NCI-H187 (cell line): ENCODE results near the gene SUGP2.

ENCODE experiments used
- DNase-seq, 2 experiments: peaks; one replicate each; lab custom pipeline; 2025; lab: John Stamatoyannopoulos, UW

SUGP2 gene

GRCh38 chr19:19033426-19034203 is at the start of gene SUGP2, which contains the start of gene ARMC6:
Gene SUGP2 (minus strand): TSS chr19:19033517. CDS start chr19:19031071, 2,446 bp downstream.
Gene ARMC6 (plus strand): TSS chr19:19033603. CDS start chr19:19034210, 607 bp downstream.
- DNase-seq = peak; percentile 45 to 71

- DNase-seq = no peak
Measured at GRCh38 chr19:19081642-19082151, 48.4 kb upstream of the SUGP2 start.

GRCh38 chr19:19079571-19079970 is 46.3 kb upstream of the SUGP2 start:
- no peak for DNase-seq

- no peak for DNase-seq
Measured at GRCh38 chr19:19078801-19079200, 45.5 kb upstream of the SUGP2 start.

- peak; percentile 31 to 43 for DNase-seq
Measured at GRCh38 chr19:19077103-19077502, 43.8 kb upstream of the SUGP2 start.

DNA sequence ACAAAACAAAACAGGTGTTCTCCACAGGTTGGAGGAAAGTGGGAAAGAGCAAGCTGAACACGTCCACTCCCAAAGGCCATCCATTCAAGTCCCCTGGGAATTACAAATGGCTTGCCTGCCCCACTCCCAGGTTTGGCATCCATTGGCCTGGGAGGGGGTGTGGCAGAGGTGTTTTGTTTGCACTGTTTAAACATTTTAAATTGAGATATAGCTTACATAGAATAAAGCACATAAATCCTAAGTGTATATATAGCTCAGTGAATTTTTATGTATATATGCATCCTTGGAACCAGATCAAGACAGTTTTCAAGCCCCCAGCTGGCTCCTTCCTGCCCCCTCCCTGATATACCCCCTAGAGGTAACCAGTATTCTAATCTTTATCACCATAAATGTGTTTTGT is 43.2 kb upstream of the SUGP2 start:
- no peak for DNase-seq

GRCh38 chr19:19075126-19075525 is 41.8 kb upstream of the SUGP2 start:
- DNase-seq = no peak

- DNase-seq = no peak
Measured at GRCh38 chr19:19074196-19074882, 41.0 kb upstream of the SUGP2 start.

DNA sequence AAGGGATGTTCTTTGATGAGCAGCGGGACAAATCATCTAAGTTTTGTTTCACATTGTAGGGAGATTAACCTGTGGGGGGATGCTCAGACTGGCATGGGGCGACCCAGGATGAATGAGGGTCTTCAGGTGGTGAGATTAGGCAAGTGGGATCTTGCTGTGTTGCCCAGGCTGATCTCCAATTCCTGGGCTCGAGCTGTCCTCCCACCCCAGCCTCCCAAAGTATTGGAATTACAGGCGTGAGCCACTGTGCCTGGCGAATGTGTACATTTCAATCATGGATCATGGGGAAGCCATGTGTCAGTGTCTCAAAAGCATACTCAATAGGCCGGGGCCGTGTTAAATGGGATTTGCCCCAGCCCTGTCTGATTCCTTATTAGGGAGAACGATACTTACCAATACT is 38.6 kb upstream of the SUGP2 start:
- no peak for DNase-seq

DNA sequence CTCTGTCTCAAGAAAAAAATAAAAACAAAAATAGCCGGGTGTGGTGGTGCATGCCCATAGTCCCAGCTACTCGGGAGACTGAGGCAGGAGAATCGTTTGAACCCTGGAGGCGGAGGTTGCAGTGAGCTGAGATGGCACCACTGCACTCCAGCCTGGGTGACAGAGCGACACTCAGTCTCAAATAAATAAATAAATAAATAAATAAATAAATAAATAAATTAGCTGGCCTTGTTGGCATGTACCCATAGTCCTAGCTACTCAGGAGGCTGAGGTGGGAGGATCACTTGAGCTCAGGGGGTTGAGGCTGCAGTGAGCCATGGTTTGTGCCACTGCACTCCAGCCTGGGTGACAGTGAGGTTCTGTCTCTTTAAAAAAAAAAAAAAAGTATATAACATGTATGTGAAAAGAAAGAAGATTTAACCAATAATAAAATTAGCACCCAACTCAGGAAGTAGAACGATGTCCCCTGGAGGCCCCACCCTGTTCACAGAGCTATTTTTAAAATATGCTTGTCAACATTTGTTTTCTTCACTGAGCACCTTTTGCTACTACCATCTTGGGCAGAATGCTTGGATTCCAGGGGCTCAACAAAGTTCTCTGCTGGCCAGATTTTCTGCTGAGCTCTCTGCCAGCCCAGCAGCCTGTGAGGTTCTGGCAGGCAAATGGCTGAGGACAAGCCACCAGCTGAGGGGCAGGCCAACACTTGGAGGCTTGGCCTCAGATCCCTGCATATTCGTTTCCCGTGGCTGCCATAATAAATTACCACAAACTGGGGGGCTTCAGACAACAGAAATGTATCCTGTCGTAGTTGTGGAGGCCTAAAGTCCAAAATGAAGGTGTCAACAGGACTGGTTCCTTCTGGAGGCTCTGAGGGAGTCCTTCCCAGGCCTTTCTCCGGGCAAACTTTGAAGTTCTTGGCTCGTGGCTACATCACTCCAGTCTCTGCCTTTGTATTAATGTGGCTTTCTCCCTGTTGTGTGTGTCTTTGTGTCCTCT is 35.6 kb upstream of the SUGP2 start:
- DNase-seq = no peak

DNA sequence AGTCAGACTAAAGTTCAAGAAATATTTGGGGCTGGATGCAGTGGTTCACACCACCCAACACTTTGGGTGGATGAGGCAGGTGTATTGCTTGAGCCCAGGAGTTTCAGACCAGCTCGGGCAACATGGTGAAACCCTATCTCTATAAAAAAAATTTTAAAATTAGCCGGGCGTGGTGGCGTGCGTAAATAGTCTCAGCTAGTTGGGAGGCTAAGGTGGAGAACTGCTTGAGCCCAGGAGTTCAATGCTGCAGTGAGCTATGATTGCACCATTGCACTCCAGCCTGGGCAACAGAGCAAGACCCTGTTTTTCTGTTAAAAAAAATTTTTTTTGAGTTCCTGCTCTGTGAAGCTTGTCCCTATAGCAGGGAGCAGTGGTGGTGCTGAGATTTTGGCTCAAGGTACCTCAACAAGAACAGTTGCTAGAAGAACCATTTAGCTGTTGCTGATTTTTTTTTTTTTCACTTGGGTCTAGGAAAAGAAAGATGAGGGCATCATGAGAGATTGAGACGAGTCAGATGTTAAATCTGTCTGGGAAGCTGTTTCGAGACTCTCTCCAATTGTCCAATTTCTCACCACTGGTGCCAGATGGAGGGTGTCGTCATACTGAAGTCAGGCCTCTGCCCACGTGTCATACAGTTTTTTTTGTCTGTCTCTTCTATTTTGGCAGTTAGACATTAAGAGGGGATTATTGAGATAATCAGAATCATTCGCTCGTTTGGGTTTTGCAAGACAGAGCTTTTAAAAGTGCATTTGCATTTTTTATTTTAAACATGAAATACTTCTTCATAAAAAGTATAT is 34.2 kb upstream of the SUGP2 start:
- no peak for DNase-seq

DNA sequence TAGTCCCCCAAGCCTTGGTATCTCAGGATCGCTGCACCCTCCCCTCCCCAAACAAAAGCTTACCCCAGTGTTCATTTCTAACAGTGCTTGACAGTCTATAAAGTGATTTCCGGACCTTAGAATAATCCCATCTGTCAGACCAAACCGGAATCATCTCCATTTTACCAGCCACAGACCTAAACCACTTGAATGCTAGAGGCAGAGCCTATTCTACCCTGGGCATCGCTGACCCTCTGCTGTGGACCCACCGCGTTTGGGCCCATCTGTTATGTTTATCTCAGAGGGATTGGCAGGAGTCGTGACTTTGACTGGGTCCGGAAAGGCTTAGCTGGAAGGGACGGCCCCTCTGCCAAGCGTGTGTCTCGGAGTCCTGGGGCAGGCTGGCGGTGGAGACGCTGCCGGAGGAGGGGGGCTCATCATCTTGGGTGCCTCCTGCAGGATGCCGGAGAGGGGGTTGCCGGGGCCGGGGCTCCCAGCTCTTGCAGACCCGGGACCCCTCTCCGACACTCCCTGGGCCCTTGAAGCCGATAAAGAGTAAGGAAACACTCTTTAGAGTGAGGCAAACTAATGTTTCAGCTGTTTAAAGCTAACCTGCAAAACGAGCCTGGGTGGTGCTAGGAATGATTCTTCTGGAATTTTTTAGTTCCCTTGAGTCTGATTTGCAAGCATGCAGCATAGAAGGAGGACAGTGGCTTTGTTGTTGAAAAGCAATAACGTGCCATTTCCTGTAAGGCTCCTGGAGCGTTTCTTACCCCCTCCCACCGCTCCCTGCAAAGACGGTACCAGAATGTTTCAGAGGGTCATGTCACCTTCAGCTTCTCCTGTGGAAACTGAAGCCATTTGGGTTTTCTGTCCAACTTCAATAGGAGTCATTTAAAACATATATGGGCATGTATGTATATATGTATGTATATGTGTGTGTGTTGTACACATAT is 31.8 kb upstream of the SUGP2 start:
- no peak for DNase-seq

DNA sequence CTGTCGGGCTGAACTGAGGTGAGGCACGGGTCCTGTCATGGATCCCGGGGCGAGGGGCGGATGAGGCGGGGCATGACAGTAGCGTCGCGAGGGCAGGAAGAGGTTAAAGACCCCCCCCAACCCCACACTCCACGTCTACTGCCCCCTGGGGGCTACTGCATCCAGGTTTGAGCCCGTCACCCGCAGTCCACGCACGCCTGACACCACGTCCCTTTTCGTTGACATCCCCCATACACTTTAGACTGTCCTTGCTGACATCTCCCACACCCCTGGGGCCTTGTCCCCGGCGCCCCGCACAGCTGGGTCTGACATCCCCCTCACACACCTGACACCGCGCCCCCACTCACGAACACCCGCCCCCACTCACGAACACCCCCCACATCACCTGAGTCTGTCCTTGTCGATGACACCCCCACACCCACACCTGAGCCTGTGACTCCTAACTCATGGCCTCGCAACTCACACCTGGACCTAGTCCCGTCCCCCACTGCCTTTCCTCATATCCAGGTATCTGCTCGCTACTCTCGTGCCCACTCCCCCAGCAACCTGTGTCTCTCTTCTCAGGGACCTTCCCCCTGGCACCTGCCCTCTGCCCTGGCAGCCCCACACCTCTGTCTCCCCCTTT is 30.9 kb upstream of the SUGP2 start:
- no peak for DNase-seq

GRCh38 chr19:19063183-19064097 is 30.1 kb upstream of the SUGP2 start, which contains the start of gene SLC25A42:
Gene SLC25A42 (plus strand): TSS chr19:19063994. CDS start chr19:19096125, 32,131 bp downstream.
- DNase-seq = peak; percentile 94

DNA sequence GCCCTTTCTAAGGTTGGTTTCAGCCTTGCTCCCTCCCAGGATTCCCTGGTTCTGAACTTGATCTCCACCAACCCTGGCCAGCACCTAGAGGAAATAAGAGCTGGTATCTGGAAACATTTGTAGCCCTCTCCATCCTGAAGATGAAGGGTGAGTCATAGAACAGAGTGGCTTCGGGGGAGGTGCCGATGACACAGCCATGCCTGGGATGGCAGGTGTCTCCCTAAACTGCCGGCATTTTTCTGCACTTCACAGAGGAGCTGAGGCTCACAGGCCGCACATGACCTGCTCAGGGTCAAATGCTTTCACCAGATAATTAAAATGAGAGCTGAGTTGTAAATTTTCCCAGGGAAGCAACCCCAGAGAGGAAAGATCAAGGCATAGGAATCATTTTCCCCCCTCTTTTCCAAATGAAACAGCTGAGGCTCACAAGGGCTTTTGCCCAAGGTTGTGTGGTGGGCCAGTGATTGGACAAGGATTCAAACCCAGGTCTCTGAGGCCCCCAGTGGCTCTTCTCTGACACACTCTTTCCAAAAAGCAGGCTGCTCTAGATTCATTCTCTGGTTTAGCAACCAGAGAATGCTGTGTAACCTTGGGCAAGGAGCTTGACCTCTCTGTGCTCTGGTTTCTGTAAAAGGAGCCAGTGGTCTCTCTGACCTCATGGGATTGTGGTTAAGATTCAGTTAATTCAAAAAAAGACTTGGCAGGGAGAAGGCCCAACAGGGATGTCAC is 29.3 kb upstream of the SUGP2 start:
- DNase-seq = no peak

GRCh38 chr19:19061506-19061905 is 28.2 kb upstream of the SUGP2 start:
- no peak for DNase-seq

DNA sequence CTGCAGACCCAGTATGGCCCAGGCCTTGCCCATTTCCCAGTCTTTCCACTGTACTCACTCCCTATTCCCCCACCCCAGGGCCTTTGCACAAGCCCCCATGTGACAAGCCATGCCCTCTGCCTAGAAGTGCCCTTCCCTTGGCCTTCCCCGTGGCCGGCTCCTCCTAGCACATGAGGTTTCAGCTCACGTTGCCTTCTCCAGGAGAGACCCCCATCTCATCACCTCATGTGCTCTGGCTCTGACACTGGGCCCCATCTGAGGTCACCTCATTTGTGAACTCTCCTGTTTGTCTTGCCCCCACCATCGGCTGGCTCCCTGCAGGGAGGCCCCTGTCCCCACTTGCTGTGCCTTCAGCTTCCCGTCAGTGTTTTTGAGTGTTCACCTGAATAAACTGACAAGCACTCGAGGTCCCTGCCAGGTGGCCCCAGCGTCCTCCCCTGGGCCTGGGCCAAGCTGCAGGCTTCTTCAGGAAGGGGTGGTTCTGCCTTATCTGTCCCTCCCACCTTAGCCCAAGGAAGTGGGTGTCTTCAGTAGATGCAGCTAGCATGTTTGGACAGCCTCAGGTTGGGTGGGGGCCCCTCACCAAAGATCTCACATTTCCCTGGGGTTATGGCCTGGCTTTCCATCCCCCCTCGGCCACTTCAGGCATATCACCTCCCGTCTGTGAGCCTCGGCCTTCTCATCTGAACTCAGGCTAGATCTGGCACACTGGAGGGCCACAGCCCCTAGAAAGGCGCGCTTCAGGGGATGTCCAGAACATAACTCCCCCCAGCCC is 26.7 kb upstream of the SUGP2 start:
- no peak for DNase-seq
